ENCODE measurements around the gene C2orf68. TPM values are rescaled to one million over a fixed set of nuclear protein-coding genes. Genes with fewer than 3 reads are reported as not detected.

Gene C2orf68
- total and polyA plus RNA-seq, 4 donors, result 7.6 to 20.9 (median 11.6) TPM

DNA sequence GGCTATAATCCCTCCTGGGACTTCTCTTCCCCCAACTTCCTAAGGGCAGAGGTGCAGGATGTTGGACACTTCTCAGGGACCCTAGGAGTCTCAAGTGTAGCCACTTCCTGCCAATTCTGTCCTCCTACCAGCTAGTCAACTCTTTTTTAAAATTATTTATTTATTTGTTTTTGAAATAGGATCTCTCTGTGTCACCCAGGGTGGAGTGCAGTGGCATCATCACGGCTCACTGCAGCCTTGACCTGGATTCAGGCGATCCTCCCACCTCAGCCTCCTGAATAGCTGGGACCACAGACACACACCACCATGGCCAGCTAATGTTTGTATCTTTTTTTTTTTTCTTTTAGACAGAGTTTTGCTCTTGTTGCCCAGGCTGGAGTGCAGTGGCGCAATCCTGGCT, 44.6 kb upstream of the C2orf68 start:
- Histone ChIP-seq H3K36me3 (ENCODE audit: control insufficient read depth in 4 of 4, insufficient read depth in 3 of 4, low read depth in 1 of 4, low read length in 3 of 4) (peaks cover 0 to 19% (median 11%) of the 10 kb centered on the region in 4 donors), H3K4me1 (ENCODE audit: control insufficient read depth in 4 of 4, insufficient read depth in 4 of 4, low read length in 3 of 4) (no peaks in the 10 kb centered on the region), H3K4me3 (ENCODE audit: low read depth in 1 of 3, low read length in 3 of 3) (no peak overlapping the region), H3K27ac (ENCODE audit: low read depth in 1 of 2, low read length in 2 of 2) (no peak overlapping the region), H3K9ac (ENCODE audit: low read depth in 1 of 2, low read length in 2 of 2) (no peak overlapping the region), H3K9me3 (ENCODE audit: control insufficient read depth in 4 of 4, low read length in 3 of 4) (no peaks in the 10 kb centered on the region), H3K27me3 (ENCODE audit: control insufficient read depth in 4 of 4, insufficient read depth in 4 of 4, low read length in 3 of 4) (no peaks in the 10 kb centered on the region)
- no peak for DNase-seq (ENCODE audit: low spot score)
- TF ChIP-seq SP1 (IDR thresholded peaks at IDR 0.05) (no peak), RXRA (IDR thresholded peaks at IDR 0.05) (no peak), EGR1 (IDR thresholded peaks at IDR 0.05; ENCODE audit: low read depth in 2 of 2) (no peak), GABPA (IDR thresholded peaks at IDR 0.05 in 1 of 2, conservative IDR thresholded peaks at IDR 0.05 in 1 of 2) (no peak), TAF1 (conservative IDR thresholded peaks at IDR 0.05) (no peak), YY1 (IDR thresholded peaks at IDR 0.05) (no peak), JUND (IDR thresholded peaks at IDR 0.05) (no peak), FOXA2 (IDR thresholded peaks at IDR 0.05) (no peak), FOXA1 (IDR thresholded peaks at IDR 0.05) (no peak)
- TF ChIP-seq, protein P1, sequence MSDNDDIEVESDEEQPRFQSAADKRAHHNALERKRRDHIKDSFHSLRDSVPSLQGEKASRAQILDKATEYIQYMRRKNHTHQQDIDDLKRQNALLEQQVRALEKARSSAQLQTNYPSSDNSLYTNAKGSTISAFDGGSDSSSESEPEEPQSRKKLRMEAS (IDR thresholded peaks at IDR 0.05), result no peak
- TF ChIP-seq, protein P2, sequence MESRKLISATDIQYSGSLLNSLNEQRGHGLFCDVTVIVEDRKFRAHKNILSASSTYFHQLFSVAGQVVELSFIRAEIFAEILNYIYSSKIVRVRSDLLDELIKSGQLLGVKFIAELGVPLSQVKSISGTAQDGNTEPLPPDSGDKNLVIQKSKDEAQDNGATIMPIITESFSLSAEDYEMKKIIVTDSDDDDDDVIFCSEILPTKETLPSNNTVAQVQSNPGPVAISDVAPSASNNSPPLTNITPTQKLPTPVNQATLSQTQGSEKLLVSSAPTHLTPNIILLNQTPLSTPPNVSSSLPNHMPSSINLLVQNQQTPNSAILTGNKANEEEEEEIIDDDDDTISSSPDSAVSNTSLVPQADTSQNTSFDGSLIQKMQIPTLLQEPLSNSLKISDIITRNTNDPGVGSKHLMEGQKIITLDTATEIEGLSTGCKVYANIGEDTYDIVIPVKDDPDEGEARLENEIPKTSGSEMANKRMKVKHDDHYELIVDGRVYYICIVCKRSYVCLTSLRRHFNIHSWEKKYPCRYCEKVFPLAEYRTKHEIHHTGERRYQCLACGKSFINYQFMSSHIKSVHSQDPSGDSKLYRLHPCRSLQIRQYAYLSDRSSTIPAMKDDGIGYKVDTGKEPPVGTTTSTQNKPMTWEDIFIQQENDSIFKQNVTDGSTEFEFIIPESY (IDR thresholded peaks at IDR 0.05), result no peak
- 88% methylated on average over 3 of the region's 3 CpGs for WGBS

DNA sequence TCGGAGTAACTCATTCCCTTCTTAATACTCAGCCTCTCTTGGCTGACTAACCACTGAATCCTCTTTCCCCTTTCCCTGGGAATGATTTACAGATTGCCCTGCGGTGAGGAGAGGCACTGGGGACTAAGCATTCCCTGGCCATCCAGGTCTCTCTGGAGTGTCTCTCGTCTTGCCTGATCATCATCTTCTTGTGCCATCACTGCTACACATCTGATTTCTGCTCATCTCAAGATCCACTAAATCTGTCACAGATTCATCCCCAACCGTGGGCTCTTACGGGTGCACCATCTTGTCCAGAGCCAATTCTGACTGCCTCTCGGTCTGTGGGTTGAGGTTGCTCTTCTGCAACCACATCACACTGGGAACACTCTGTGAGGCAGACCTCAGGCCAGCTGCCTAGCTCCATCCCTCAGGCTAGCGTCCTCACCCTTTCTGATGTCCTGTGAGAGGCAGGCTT, 44.1 kb upstream of the C2orf68 start:
- Histone ChIP-seq H3K4me3 (ENCODE audit: low read depth in 1 of 3, low read length in 3 of 3) (no peak overlapping the region), H3K9ac (ENCODE audit: low read depth in 1 of 2, low read length in 2 of 2) (no peak overlapping the region), H3K27ac (ENCODE audit: low read depth in 1 of 2, low read length in 2 of 2) (no peak overlapping the region), H3K4me1 (ENCODE audit: control insufficient read depth in 4 of 4, insufficient read depth in 4 of 4, low read length in 3 of 4) (no peaks in the 10 kb centered on the region), H3K36me3 (ENCODE audit: control insufficient read depth in 4 of 4, insufficient read depth in 3 of 4, low read depth in 1 of 4, low read length in 3 of 4) (peaks cover 0 to 21% (median 13%) of the 10 kb centered on the region in 4 donors), H3K9me3 (ENCODE audit: control insufficient read depth in 4 of 4, low read length in 3 of 4) (no peaks in the 10 kb centered on the region), H3K27me3 (ENCODE audit: control insufficient read depth in 4 of 4, insufficient read depth in 4 of 4, low read length in 3 of 4) (no peaks in the 10 kb centered on the region)
- TF ChIP-seq RAD21 (IDR thresholded peaks at IDR 0.05), result no peak
- TF ChIP-seq, protein P3, sequence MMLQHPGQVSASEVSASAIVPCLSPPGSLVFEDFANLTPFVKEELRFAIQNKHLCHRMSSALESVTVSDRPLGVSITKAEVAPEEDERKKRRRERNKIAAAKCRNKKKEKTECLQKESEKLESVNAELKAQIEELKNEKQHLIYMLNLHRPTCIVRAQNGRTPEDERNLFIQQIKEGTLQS (IDR thresholded peaks at IDR 0.05), result no peak
- TF ChIP-seq GABPA (IDR thresholded peaks at IDR 0.05 in 1 of 2, conservative IDR thresholded peaks at IDR 0.05 in 1 of 2), result no peak
- no peak for TF ChIP-seq HNF4A (conservative IDR thresholded peaks at IDR 0.05)
- TF ChIP-seq, protein P4, sequence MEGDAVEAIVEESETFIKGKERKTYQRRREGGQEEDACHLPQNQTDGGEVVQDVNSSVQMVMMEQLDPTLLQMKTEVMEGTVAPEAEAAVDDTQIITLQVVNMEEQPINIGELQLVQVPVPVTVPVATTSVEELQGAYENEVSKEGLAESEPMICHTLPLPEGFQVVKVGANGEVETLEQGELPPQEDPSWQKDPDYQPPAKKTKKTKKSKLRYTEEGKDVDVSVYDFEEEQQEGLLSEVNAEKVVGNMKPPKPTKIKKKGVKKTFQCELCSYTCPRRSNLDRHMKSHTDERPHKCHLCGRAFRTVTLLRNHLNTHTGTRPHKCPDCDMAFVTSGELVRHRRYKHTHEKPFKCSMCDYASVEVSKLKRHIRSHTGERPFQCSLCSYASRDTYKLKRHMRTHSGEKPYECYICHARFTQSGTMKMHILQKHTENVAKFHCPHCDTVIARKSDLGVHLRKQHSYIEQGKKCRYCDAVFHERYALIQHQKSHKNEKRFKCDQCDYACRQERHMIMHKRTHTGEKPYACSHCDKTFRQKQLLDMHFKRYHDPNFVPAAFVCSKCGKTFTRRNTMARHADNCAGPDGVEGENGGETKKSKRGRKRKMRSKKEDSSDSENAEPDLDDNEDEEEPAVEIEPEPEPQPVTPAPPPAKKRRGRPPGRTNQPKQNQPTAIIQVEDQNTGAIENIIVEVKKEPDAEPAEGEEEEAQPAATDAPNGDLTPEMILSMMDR (IDR thresholded peaks at IDR 0.05; ENCODE audit: low read depth, low read length, missing input control), result no peak
- no peak for TF ChIP-seq RXRA (IDR thresholded peaks at IDR 0.05)
- TF ChIP-seq NR2F2 (IDR thresholded peaks at IDR 0.05), result no peak
- 93% methylated on average over 7 of the region's 7 CpGs for WGBS
- DNase-seq (ENCODE audit: low spot score), result no peak

Data from liver (tissue), 9 donors.